ENCODE measurements around the gene NAP1L4. TPM values are rescaled to one million over a fixed set of nuclear protein-coding genes. Genes with fewer than 3 reads are reported as not detected.

NAP1L4 gene
- polyA plus RNA-seq, 1 of the 3 experiments (the other 2 are of a cell fraction) = 104 TPM

DNA sequence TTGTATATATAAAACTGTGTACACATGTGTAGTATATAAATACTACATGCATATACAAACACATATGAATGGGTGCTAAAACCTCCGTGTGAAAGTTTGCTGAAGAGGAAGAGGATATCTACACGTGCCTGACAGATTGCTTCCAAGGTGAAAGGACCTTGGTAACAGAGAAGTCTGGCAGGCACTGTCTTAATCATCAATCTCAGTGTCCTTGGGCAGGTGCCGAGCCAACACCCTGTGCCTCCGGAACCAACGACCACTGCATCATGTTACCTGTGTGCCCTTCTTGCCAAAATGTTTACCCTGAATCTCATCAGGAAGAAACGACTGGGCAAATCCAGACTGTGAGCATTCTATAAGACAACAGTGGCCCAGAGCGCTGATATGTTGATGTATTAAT lies 15.0 kb downstream of the NAP1L4 start (continued):
- TF ChIP-seq, protein P1, sequence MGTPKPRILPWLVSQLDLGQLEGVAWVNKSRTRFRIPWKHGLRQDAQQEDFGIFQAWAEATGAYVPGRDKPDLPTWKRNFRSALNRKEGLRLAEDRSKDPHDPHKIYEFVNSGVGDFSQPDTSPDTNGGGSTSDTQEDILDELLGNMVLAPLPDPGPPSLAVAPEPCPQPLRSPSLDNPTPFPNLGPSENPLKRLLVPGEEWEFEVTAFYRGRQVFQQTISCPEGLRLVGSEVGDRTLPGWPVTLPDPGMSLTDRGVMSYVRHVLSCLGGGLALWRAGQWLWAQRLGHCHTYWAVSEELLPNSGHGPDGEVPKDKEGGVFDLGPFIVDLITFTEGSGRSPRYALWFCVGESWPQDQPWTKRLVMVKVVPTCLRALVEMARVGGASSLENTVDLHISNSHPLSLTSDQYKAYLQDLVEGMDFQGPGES (IDR thresholded peaks at IDR 0.05; ENCODE audit: low read depth, low read length) = no peak
- TF ChIP-seq, protein P2, sequence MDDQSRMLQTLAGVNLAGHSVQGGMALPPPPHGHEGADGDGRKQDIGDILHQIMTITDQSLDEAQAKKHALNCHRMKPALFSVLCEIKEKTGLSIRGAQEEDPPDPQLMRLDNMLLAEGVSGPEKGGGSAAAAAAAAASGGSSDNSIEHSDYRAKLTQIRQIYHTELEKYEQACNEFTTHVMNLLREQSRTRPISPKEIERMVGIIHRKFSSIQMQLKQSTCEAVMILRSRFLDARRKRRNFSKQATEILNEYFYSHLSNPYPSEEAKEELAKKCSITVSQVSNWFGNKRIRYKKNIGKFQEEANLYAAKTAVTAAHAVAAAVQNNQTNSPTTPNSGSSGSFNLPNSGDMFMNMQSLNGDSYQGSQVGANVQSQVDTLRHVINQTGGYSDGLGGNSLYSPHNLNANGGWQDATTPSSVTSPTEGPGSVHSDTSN (IDR thresholded peaks at IDR 0.05) = no peak
- no peak for TF ChIP-seq RFX5 (IDR thresholded peaks at IDR 0.05; ENCODE audit: low read length)
- TF ChIP-seq, protein P3, sequence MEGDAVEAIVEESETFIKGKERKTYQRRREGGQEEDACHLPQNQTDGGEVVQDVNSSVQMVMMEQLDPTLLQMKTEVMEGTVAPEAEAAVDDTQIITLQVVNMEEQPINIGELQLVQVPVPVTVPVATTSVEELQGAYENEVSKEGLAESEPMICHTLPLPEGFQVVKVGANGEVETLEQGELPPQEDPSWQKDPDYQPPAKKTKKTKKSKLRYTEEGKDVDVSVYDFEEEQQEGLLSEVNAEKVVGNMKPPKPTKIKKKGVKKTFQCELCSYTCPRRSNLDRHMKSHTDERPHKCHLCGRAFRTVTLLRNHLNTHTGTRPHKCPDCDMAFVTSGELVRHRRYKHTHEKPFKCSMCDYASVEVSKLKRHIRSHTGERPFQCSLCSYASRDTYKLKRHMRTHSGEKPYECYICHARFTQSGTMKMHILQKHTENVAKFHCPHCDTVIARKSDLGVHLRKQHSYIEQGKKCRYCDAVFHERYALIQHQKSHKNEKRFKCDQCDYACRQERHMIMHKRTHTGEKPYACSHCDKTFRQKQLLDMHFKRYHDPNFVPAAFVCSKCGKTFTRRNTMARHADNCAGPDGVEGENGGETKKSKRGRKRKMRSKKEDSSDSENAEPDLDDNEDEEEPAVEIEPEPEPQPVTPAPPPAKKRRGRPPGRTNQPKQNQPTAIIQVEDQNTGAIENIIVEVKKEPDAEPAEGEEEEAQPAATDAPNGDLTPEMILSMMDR (IDR thresholded peaks at IDR 0.05) = no peak

DNA sequence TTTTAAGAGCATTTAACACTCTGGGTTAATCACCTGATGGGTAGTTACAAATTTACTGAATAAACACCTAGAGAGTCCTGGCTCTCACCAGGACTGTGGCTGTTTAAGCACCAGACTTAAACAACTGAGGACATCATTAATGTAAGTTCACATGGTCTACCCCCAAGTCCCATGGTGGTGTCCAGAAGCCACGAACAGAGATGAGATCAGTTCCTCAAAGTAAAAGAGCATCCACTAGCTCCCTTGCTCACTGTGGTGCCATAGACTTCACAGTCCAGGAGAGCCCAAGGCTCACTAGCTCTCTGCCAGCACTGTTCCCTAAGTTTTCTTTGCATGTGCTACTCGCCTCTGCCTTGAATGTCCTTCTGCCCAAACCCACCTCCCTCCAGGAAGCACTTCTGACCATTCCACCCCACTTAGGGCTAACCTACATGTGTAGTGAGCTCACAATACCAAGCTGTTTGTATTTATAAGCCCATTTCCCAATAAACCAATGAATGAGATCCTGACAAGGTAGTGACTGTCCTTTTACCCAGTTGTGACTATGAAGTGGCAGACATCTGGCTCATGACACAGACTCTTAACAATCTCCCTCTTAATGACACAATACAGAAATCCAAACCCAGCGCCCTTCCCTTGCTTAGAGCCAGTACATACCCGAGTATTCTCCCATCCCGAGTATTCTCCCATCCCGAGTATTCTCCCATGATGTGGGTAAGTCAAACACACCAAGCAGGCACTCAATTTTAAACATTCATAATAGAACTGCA lies 15.7 kb downstream of the NAP1L4 start:
- ChIA-PET POLR2A (no interaction called here), CTCF (interaction anchor here (0.6 to 3.8 kb wide), 13 partner anchors 10 to 115 kb away, joined by 3 to 29 read pairs (median 7); no protein-coding TSS in a partner anchor)
- H3K27me3 ChIP-seq (ENCODE audit: insufficient read depth) = no peaks in the 10 kb centered on the region
- WGBS (ENCODE audit: low lambda C conversion rate) = 93% methylated on average over 6 of the region's 6 CpGs
- H3K9me3 ChIP-seq = no peaks in the 10 kb centered on the region
- H3K4me2 ChIP-seq = no peak overlapping the region
- peaks cover 52 to 60% of the 10 kb centered on the region in 2 experiments for H3K36me3 ChIP-seq (replicated peaks in 1 of 2; ENCODE audit: control insufficient read depth in 1 of 2, insufficient read depth in 2 of 2, low read length in 1 of 2)
- H3K79me2 ChIP-seq (ENCODE audit: insufficient read depth) = peaks cover 96% of the 10 kb centered on the region
- H3K27ac ChIP-seq (ENCODE audit: low read depth in 2 of 2, low read length in 1 of 2) = no peak overlapping the region
- TF ChIP-seq MXI1 (IDR thresholded peaks at IDR 0.05; ENCODE audit: low read depth, low read length) (no peak), RFX5 (IDR thresholded peaks at IDR 0.05; ENCODE audit: low read length) (no peak), CHD2 (IDR thresholded peaks at IDR 0.05; ENCODE audit: low read length, partially characterized antibody) (no peak), SMC3 (IDR thresholded peaks at IDR 0.05; ENCODE audit: low read depth, low read length) (no peak), MEF2A (IDR thresholded peaks at IDR 0.05; ENCODE audit: borderline replicate concordance, low read depth) (no peak), TCF12 (IDR thresholded peaks at IDR 0.05) (no peak), NRF1 (IDR thresholded peaks at IDR 0.05; ENCODE audit: low read depth, low read length) (no peak), FOXJ3 (CRISPR knock-in tag; IDR thresholded peaks at IDR 0.05) (no peak), GATA2 (CRISPR knock-in tag; IDR thresholded peaks at IDR 0.05) (no peak), RCOR1 (IDR thresholded peaks at IDR 0.05; ENCODE audit: low read length) (no peak), EZH2phosphoT487 (IDR thresholded peaks at IDR 0.05; ENCODE audit: borderline replicate concordance, low read depth) (no peak), GABPA (IDR thresholded peaks at IDR 0.05; ENCODE audit: low read depth) (no peak), NFIC (IDR thresholded peaks at IDR 0.05; ENCODE audit: borderline replicate concordance) (no peak)
- TF ChIP-seq, protein P4, sequence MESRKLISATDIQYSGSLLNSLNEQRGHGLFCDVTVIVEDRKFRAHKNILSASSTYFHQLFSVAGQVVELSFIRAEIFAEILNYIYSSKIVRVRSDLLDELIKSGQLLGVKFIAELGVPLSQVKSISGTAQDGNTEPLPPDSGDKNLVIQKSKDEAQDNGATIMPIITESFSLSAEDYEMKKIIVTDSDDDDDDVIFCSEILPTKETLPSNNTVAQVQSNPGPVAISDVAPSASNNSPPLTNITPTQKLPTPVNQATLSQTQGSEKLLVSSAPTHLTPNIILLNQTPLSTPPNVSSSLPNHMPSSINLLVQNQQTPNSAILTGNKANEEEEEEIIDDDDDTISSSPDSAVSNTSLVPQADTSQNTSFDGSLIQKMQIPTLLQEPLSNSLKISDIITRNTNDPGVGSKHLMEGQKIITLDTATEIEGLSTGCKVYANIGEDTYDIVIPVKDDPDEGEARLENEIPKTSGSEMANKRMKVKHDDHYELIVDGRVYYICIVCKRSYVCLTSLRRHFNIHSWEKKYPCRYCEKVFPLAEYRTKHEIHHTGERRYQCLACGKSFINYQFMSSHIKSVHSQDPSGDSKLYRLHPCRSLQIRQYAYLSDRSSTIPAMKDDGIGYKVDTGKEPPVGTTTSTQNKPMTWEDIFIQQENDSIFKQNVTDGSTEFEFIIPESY (IDR thresholded peaks at IDR 0.05; ENCODE audit: borderline replicate concordance, low read depth) = no peak
- TF ChIP-seq, protein P5, sequence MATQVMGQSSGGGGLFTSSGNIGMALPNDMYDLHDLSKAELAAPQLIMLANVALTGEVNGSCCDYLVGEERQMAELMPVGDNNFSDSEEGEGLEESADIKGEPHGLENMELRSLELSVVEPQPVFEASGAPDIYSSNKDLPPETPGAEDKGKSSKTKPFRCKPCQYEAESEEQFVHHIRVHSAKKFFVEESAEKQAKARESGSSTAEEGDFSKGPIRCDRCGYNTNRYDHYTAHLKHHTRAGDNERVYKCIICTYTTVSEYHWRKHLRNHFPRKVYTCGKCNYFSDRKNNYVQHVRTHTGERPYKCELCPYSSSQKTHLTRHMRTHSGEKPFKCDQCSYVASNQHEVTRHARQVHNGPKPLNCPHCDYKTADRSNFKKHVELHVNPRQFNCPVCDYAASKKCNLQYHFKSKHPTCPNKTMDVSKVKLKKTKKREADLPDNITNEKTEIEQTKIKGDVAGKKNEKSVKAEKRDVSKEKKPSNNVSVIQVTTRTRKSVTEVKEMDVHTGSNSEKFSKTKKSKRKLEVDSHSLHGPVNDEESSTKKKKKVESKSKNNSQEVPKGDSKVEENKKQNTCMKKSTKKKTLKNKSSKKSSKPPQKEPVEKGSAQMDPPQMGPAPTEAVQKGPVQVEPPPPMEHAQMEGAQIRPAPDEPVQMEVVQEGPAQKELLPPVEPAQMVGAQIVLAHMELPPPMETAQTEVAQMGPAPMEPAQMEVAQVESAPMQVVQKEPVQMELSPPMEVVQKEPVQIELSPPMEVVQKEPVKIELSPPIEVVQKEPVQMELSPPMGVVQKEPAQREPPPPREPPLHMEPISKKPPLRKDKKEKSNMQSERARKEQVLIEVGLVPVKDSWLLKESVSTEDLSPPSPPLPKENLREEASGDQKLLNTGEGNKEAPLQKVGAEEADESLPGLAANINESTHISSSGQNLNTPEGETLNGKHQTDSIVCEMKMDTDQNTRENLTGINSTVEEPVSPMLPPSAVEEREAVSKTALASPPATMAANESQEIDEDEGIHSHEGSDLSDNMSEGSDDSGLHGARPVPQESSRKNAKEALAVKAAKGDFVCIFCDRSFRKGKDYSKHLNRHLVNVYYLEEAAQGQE (IDR thresholded peaks at IDR 0.05; ENCODE audit: low read depth, low read length) = no peak
- H3K4me3 ChIP-seq (ENCODE audit: low read depth in 2 of 2, low read length in 1 of 2) = no peak overlapping the region
- H3K4me1 ChIP-seq (ENCODE audit: control insufficient read depth in 1 of 2, insufficient read depth in 2 of 2, low read depth in 1 of 2, low read length in 1 of 2) = no peaks in the 10 kb centered on the region
- H3K9me2 ChIP-seq = no peaks in the 10 kb centered on the region
- peaks cover 47% of the 10 kb centered on the region for H4K20me1 ChIP-seq (ENCODE audit: insufficient read depth)
- no peak overlapping the region for H2AFZ ChIP-seq (ENCODE audit: low read depth)
- no peak overlapping the region for H3K9ac ChIP-seq
- DNase-seq = no peak
- no peaks in the 10 kb centered on the region for H3F3A ChIP-seq (replicated peaks; ENCODE audit: insufficient read depth)

Measured in SK-N-SH (cell line).